LNCAP (cell line): ENCODE data around the gene PRRG1.

Source experiments
- TF ChIP-seq, protein P1 (sequence below): fragments of 450-650 bp; IDR thresholded peaks from 2 replicates; pipeline ENCODE4 v1.5.1; 2017; ENCODE audit warnings: mild to moderate bottlenecking

The PRRG1 gene

DNA sequence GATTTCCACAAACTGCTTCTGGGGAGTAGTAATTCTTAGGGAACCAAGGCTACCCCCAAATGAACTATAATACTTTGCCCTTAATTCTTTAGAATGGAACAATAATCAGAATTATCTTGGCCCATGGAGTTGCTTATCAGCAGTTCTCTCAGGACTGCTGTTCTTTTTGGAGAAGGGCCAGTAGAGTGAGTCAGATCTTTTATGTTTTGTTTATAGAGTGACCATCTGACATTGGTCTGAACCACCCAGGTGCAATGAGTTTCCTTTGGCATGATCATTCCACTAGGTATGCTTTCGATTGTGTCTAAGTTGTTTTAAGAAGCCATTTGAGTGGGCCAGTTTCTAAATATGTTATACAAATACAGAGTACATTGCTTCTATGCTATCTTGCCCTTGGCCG lies 31.8 kb downstream of the PRRG1 start:
- TF ChIP-seq, protein P1, sequence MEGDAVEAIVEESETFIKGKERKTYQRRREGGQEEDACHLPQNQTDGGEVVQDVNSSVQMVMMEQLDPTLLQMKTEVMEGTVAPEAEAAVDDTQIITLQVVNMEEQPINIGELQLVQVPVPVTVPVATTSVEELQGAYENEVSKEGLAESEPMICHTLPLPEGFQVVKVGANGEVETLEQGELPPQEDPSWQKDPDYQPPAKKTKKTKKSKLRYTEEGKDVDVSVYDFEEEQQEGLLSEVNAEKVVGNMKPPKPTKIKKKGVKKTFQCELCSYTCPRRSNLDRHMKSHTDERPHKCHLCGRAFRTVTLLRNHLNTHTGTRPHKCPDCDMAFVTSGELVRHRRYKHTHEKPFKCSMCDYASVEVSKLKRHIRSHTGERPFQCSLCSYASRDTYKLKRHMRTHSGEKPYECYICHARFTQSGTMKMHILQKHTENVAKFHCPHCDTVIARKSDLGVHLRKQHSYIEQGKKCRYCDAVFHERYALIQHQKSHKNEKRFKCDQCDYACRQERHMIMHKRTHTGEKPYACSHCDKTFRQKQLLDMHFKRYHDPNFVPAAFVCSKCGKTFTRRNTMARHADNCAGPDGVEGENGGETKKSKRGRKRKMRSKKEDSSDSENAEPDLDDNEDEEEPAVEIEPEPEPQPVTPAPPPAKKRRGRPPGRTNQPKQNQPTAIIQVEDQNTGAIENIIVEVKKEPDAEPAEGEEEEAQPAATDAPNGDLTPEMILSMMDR: no peak

DNA sequence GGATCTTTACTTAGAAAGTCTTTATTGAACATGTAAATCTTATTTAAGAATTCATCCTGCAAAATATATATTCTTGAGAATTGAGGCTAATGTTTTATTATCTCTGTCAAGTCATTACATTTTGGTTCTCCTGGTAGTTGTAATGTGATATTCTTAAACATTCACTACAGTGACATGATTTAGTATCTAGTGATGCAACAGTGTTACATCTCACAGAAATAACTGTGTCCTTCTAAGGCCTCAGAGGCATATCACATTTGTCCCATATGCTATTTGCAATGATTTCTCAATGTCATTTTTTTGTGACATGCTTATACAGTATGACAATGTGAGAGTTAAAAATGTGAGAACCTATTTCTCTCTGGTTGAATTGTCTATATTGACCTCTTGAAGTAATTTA lies 34.1 kb downstream of the PRRG1 start:
- TF ChIP-seq, protein P1: no peak

DNA sequence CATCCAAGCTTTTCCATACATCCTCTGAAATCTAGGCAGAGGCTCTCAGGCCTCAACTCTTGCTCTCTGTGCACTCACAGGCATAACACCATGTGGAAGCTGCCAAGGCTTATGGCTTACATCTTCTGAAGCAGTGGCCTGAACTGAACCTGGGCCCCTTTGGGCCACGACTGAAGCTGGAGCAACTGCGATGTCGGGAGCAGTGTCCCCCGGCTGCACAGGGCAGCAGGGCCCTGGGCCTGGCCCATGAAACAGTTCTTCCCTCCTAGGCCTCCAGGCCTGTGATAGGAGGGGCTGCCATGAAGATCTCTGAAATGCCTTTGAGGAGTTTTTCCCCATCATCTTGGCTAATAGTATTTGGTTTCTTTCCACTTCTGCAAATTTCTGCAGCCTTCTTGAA lies 39.2 kb downstream of the PRRG1 start:
- TF ChIP-seq, protein P1: no peak

DNA sequence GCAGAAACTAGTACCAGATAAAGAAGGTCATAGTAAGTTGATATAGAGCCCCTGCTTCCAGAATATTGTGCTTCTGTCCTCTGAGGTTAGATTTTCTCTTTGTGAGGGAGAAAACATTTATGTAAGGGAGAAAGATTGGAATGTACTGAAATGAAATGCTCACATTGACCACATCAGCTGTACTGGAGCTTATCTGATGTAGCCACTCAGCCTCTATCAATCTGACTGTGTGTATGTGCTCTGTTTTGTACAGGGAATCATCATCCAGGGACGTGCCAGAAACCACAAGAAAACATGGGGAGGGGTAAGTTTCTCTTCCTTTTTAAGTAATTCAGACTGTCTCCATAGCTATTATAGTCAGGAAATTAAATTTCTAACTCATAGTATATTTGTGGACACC lies 56.8 kb downstream of the PRRG1 start:
- TF ChIP-seq, protein P1: no peak

DNA sequence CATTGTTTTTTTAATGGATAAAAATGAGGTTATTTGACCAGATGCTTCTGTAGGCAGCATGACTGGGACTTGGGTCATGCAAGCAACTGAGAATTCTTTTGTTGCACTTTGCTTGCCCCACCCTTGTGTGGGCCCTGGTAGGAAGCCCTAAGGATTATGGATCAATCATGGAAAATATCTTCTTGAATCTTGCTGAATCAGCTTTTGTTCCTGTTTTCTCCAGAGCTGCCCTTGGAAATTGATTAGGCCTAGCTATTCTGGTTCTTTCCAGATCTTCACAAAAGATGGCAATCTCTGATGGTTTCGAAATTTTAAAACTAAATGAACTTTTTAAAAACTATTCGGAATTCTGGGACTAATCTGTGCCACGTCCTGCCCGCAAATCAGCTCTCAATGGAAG lies 58.6 kb downstream of the PRRG1 start:
- TF ChIP-seq, protein P1: no peak

DNA sequence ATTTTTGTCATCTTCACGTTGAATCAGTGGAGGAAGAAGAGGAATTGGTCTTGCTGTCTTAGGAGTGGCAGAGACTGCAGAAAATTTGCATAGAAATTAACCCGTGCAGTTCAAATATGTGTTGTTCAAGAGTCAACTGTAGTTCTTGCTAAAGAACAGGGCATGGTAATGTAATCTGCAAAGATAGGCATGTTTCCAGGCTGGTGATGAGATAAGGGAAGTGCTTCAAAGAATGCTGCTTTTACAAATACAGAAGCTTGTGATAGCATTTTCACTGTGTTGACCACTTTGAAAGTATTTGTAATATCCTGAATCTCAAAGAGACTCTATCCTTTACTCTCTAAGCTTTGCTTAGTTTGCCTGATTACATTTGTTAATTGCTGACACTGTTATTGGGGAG lies 60.1 kb downstream of the PRRG1 start:
- TF ChIP-seq, protein P1: no peak

DNA sequence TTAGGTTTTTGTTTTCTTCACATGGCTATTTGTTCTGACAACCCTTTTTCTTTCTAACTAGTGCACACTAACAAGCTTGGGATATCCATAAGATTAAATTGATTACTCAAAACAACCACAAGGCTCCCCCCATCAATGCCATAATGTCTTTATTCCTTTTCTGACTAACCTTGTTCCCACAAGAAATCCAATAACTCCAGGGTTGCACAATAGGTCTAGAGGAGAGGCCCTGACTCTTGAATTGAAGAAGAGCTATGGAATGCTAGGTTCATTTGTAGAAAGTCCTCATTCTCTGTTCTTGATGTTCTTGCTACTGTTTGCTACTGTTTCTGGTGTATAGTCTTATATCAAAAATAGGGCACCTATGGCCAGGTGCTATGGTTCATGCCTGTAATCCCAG lies 71.0 kb downstream of the PRRG1 start:
- TF ChIP-seq, protein P1: no peak

DNA sequence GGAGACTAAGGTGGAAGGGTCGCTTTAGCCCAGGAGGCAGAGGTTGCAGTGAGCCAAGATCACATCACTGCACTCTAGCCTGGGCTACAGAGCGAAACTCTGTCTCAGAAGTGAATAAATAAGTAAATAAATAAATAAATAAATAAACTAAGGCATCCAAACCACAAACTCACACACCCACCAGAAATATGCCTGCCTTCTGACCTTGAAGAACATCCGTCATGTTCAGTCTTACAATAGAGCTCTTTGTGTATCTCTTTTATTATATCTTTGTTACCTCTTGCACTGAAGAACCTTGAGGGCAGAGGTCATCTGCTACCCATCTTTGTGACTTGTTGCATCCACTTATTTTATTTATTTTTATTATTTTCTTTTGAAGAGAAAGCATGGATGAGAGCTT lies 71.6 kb downstream of the PRRG1 start:
- TF ChIP-seq, protein P1: no peak
